Right cardiac atrium (tissue), 5 donors: ENCODE measurements around the gene RAX. TPM values are rescaled to one million over a fixed set of nuclear protein-coding genes. Genes with fewer than 3 reads are reported as not detected.

Experiments
- ATAC-seq, 2 donors: fragments of 200-7000 bp; cut with Tn5 transposase; one replicate each; pipeline versions ENCODE4 v1.8.0 to v1.9.1; 2020; ENCODE audit warnings: moderate library complexity in 2 of 2, mild to moderate bottlenecking in 1 of 2
- DNase-seq, 3 donors: peaks; one replicate each; pipeline ENCODE4 v3.0.0-alpha.2; 2020
- H3K27ac ChIP-seq: one replicate; pipeline ENCODE4 v1.5.1; 2013; ENCODE audit warnings: mild to moderate bottlenecking, low read length, control low read depth, moderate library complexity
- H3K27me3 ChIP-seq: one replicate; pipeline ENCODE4 v1.6.1; 2013; ENCODE audit not compliant: control insufficient read depth, insufficient read depth
- H3K4me1 ChIP-seq: one replicate; pipeline ENCODE4 v1.6.1; 2013; ENCODE audit warnings: low read length; ENCODE audit not compliant: control insufficient read depth, insufficient read depth
- H3K4me3 ChIP-seq: one replicate; pipeline ENCODE4 v1.5.1; 2013; ENCODE audit warnings: low read length, control low read depth
- H3K9me3 ChIP-seq: one replicate; pipeline ENCODE4 v1.6.1; 2013; ENCODE audit warnings: low read length; ENCODE audit not compliant: control insufficient read depth
- WGBS: extraction: QIAGEN DNeasy Blood & Tissue Kit; methylation state at CpG from one replicate; pipeline ENCODE4 v1.1.7; 2013; 5-methylcytosine and 5-hydroxymethylcytosine counted together
- intact Hi-C, 4 donors: fragments of 100-400 bp; cut with DNase I; formaldehyde crosslinking; loops; one replicate each; pipeline versions ENCODE4 v1.11.0 to v1.14.0; 2022 to 2023
- polyA plus RNA-seq: library from polyadenylated mRNA; stranded (reverse); fragments of 200-250 nt; gene quantifications from one replicate; pipeline ENCODE4 v1.2.3, GENCODE V29; 2013
- total RNA-seq, 4 donors: library from RNA; stranded (reverse); fragmentation: NEBNext Ultra II Directional; extraction: Animal tissue kit (Norgen Biotek cat#: 25700); gene quantifications; one replicate each; pipeline ENCODE4 v1.2.1, GENCODE V29; 2021
- donor health status: healthy with polysubstance abuse.
- donor health status: DM: no; HTN: yes; CAD: no.
- donor health status: DM: no; HTN: no; CAD: no.
- donor health status: DM: no; HTN: yes; CAD: no; lungs with severe emphysema.
- donor health status: DM: yes; HTN: yes; CAD: no.

Gene RAX
- total and polyA plus RNA-seq, 5 donors = not detected

- DNase-seq (no peak), ATAC-seq (no peak)
- Histone ChIP-seq H3K4me3 (no peak overlapping the region), H3K27me3 (no peaks in the 10 kb centered on the region), H3K9me3 (no peaks in the 10 kb centered on the region), H3K4me1 (no peaks in the 10 kb centered on the region), H3K27ac (no peak overlapping the region)
- intact Hi-C loops = no loop called here
- 64% methylated on average over 3 of the region's 3 CpGs for WGBS
Observed at GRCh38 chr18:59300676-59301285, 27.5 kb upstream of the RAX start.

DNA sequence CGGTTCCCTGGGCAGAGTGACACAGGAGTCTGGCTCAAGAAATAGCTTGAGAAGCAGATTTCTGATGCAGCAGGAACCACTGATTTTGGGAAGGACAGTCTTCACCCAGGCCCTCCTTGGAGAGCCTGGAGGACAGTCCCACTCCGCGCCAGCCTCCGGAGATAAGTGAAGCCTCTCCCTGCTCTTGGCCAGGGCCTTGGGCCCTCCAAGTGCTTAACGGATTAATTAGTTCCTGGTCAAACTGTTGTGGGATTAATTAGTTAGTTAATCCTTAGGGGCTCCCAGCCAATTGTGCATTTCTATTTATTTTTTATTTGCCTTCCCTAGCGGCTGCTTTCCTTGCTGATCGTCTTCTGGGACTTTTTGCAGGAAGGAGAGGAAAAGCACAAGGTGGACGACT is 25.6 kb upstream of the RAX start:
- DNase-seq (no peak), ATAC-seq (no peak)
- Histone ChIP-seq H3K27ac (no peak overlapping the region), H3K4me1 (no peaks in the 10 kb centered on the region), H3K27me3 (no peaks in the 10 kb centered on the region), H3K9me3 (no peaks in the 10 kb centered on the region), H3K4me3 (no peak overlapping the region)
- intact Hi-C loops = no loop called here
- WGBS = 70% methylated on average over 8 of the region's 8 CpGs

GRCh38 chr18:59293317-59293716 is 20.1 kb upstream of the RAX start:
- no peaks in the 10 kb centered on the region for H3K9me3 ChIP-seq
- H3K4me1 ChIP-seq = no peaks in the 10 kb centered on the region
- DNase-seq (no peak), ATAC-seq (no peak)
- H3K27me3 ChIP-seq = no peaks in the 10 kb centered on the region
- H3K4me3 ChIP-seq = no peak overlapping the region
- intact Hi-C loops = no loop called here
- H3K27ac ChIP-seq = no peak overlapping the region

DNA sequence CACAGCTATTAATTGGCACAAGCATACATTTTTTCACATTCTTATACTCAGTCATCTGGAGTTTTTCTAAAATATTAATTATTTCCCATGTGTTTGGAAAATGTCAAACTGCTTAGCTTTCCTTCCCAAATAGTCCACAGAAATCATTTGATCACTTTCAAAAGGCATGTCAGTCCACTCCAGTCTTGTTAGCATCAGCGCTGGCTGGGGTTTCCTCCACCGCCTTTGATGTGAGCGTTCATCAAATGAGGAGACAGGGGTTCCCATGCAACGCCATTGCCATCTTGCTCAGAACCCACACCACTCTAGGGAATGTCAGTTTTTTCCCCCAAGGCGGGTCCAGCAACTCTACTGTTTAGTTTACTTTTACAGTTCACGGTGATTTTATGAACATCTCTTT is 13.1 kb upstream of the RAX start:
- Histone ChIP-seq H3K27ac (no peak overlapping the region), H3K9me3 (no peaks in the 10 kb centered on the region), H3K27me3 (peaks cover 12% of the 10 kb centered on the region), H3K4me1 (no peaks in the 10 kb centered on the region), H3K4me3 (no peak overlapping the region)
- 73% methylated on average over 6 of the region's 6 CpGs for WGBS
- ATAC-seq (no peak), DNase-seq (no peak)
- intact Hi-C loops = no loop called here

DNA sequence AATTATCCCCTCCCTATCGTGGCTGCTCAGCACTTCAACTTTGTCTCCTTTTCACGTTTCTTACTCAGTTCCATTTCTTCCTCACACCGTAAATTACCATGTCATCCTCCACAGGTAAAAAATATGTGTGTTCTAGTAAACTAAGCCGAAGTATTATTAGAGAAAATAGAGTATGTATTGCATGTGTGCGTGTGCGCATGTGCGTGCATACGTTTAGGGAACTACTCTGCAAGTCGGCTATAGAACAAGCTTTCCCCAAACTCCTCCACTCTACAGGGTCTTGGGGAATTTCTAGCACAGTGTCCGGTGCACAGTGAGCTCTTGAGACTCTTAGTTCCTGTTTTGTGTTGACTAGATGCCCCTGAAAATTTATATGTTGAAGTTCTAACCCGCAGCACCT is 9.1 kb upstream of the RAX start:
- Histone ChIP-seq H3K9me3 (no peaks in the 10 kb centered on the region), H3K4me1 (no peaks in the 10 kb centered on the region), H3K27ac (no peak overlapping the region), H3K27me3 (peaks cover 12% of the 10 kb centered on the region), H3K4me3 (no peak overlapping the region)
- WGBS = 83% methylated on average over 11 of the region's 11 CpGs
- ATAC-seq (no peak), DNase-seq (no peak)
- intact Hi-C loops = no loop called here

- peaks cover 8% of the 10 kb centered on the region for H3K27me3 ChIP-seq
- H3K4me3 ChIP-seq = no peak overlapping the region
- DNase-seq = no peak
- H3K4me1 ChIP-seq = no peaks in the 10 kb centered on the region
- ATAC-seq = no peak
- intact Hi-C loops = no loop called here
- H3K9me3 ChIP-seq = no peaks in the 10 kb centered on the region
- H3K27ac ChIP-seq = no peak overlapping the region
- 55% methylated on average over 1 of the region's 1 CpG for WGBS
Observed at GRCh38 chr18:59279722-59280121, 6.5 kb upstream of the RAX start.

- intact Hi-C loops = no loop called here
- 60% methylated on average over 3 of the region's 3 CpGs for WGBS
- ATAC-seq = no peak
Observed at GRCh38 chr18:59279193-59279592, 5.9 kb upstream of the RAX start.

GRCh38 chr18:59278793-59279192 is 5.5 kb upstream of the RAX start:
- Histone ChIP-seq H3K4me1 (no peaks in the 10 kb centered on the region), H3K9me3 (no peaks in the 10 kb centered on the region), H3K4me3 (no peak overlapping the region), H3K27ac (no peak overlapping the region), H3K27me3 (peaks cover 8% of the 10 kb centered on the region)
- DNase-seq = no peak
- no peak for ATAC-seq
- 72% methylated on average over 5 of the region's 5 CpGs for WGBS
- intact Hi-C loops = no loop called here

More at GRCh38 chr18:59279193-59279592, 5.9 kb upstream of the RAX start:
- Histone ChIP-seq H3K4me3 (no peak overlapping the region), H3K27me3 (peaks cover 8% of the 10 kb centered on the region), H3K9me3 (no peaks in the 10 kb centered on the region), H3K27ac (no peak overlapping the region), H3K4me1 (no peaks in the 10 kb centered on the region)
- DNase-seq = no peak

- no peaks in the 10 kb centered on the region for H3K27me3 ChIP-seq
- ATAC-seq (no peak), DNase-seq (no peak)
- no peak overlapping the region for H3K4me3 ChIP-seq
- WGBS = 23% methylated on average over 5 of the region's 5 CpGs
- H3K27ac ChIP-seq = no peak overlapping the region
- no peaks in the 10 kb centered on the region for H3K4me1 ChIP-seq
- intact Hi-C loops = no loop called here
- no peaks in the 10 kb centered on the region for H3K9me3 ChIP-seq
Observed at GRCh38 chr18:59276047-59276446, 2.8 kb upstream of the RAX start.

DNA sequence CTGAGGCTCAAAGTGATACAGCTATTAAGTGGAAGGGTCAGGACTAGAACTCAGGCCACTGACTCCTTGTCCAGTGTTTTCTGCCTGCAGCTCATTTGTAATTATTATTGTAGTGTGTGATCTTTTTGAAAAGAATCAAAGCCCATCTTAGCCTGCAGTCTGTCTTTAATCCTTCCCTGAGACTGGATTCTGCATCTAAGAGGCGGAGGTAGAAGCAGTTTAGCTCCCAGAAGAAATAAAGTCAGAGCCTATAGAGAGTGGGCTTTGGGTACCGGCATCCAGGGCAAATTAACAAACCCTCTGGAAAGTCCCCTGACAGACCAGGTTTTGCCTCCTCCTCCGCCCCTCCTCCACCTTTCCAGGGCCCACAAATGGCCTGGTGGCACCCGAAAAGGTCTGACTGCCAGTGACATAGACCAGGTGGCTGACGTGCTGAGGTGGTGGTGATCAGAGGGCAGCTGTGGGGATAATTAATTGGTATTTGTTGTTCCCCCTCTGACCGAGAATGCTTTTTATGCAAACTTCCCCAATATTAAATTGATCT is 2.2 kb upstream of the RAX start:
- no peak for ATAC-seq
- no peak overlapping the region for H3K4me3 ChIP-seq
- H3K27ac ChIP-seq = no peak overlapping the region
- H3K27me3 ChIP-seq = no peaks in the 10 kb centered on the region
- no peaks in the 10 kb centered on the region for H3K9me3 ChIP-seq
- no peak for DNase-seq
- no peaks in the 10 kb centered on the region for H3K4me1 ChIP-seq
- intact Hi-C loops = no loop called here
- WGBS = 19% methylated on average over 6 of the region's 6 CpGs

- no peaks in the 10 kb centered on the region for H3K9me3 ChIP-seq
- no peak for DNase-seq
- H3K4me1 ChIP-seq = no peaks in the 10 kb centered on the region
- intact Hi-C loops = no loop called here
- no peak overlapping the region for H3K4me3 ChIP-seq
- WGBS = 15% methylated on average over 18 of the region's 18 CpGs
- H3K27ac ChIP-seq = no peak overlapping the region
- no peaks in the 10 kb centered on the region for H3K27me3 ChIP-seq
- ATAC-seq = no peak
Observed at GRCh38 chr18:59274533-59274928, 1.3 kb upstream of the RAX start.
